RCC 7860 (cell line): ENCODE data around the gene IFIT3.
"Not testable (repeated sequence)": the region's sequence is repeated elsewhere in the genome, so short reads cannot be mapped to it uniquely, and the experiment has no call there.

Source experiments
- DNase-seq: peaks from one replicate; pipeline ENCODE4 v3.0.0-alpha.2; 2015; ENCODE audit warnings: low spot score
- FAIRE-seq: peaks from 2 replicates; lab custom pipeline; 2012; peaks lifted over from hg19 to GRCh38; lab: Jason Lieb, UNC

The IFIT3 gene

DNA sequence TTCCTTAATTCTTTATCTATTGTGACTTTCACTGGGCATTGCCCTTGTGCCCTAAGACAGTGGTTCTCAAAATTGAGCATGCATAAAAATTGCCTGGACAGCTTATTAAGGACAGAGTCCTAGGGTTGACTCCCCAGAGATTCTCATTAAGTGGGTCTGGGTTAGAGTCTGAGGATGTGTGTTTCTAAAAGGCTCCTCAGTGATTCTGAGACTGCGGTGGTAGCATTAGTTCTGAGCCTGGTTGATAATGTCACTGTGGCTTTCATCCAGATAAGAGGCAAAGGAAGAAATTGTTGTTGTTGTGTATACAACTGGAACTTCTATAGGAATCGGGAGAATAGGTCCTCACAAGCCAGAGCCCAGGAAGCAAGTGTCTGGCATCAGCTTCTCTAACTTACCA lies 24.6 kb upstream of the IFIT3 start:
- DNase-seq (no peak), FAIRE-seq (no peak)

DNA sequence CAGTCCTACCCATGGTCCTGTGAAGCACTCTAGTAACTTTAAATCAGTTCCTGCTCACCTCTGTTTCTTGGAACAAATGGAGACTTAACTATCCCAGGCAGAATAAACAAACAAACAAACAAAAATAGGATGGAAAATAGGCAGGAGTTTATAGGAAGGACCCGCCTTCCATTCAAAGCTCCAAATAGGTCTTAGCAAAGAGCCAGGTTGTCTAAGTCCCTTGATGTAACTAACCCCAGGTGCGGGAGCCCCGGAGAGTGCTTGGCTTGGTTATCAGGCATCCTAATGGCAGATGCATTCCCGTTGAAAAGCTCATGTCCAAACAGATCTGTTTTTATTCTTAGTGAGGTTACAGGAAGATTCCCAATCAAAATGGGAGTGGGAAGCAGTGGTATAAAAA lies 23.8 kb upstream of the IFIT3 start:
- no peak for FAIRE-seq
- no peak for DNase-seq

DNA sequence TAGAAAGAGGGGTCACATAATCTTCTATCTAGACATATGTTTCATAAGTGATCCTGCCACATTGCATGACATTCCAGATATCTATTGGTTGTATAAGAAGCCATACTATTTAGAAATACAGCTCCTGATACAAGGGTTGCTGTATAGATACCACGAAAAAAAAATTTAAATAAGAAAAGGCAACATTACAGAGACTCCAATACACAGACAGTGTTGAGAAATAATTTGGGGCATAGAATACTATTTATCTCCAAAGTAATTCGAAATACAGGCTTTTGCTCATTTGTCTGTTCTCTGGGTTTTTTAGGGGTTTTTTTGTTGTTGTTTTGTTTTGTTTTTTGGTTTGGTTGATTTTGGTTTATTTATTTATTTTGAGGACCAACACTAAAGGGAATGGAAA lies 23.4 kb upstream of the IFIT3 start:
- no peak for DNase-seq
- FAIRE-seq: no peak

DNA sequence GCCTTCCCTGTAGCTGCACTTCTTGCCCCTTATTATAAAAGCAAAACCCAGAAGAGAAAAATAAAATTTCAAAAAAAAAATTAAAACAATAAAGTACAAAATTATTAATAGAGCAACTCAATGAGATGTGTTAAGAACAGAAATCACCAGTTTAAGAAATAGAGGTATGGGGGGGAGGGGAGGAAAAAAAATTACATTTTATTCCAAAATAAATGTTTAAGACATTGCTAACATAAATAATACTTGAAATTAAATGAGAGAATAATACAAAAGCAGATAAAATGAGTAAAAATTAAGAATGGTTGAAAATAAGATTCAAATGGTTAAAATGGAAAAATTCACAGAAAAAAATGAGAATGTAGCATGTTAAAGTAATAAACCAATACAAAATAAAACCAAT lies 22.9 kb upstream of the IFIT3 start:
- DNase-seq (no peak), FAIRE-seq (no peak)

DNA sequence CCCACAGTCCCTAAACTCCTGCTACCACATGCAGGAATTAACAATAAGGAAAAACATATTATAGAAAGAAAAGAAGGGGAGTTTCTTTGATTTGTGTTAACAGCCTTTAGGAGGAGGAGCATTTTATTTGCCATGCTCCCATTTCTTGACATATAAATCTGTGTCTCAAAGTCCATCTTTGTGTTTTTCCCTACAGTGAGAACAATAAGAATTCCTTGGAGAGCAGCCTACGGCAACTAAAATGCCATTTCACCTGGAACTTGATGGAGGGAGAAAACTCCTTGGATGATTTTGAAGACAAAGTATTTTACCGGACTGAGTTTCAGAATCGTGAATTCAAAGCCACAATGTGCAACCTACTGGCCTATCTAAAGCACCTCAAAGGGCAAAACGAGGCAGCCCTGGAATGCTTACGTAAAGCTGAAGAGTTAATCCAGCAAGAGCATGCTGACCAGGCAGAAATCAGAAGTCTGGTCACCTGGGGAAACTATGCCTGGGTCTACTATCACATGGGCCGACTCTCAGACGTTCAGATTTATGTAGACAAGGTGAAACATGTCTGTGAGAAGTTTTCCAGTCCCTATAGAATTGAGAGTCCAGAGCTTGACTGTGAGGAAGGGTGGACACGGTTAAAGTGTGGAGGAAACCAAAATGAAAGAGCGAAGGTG lies 21.9 kb upstream of the IFIT3 start:
- FAIRE-seq (no peak), DNase-seq (no peak)

DNA sequence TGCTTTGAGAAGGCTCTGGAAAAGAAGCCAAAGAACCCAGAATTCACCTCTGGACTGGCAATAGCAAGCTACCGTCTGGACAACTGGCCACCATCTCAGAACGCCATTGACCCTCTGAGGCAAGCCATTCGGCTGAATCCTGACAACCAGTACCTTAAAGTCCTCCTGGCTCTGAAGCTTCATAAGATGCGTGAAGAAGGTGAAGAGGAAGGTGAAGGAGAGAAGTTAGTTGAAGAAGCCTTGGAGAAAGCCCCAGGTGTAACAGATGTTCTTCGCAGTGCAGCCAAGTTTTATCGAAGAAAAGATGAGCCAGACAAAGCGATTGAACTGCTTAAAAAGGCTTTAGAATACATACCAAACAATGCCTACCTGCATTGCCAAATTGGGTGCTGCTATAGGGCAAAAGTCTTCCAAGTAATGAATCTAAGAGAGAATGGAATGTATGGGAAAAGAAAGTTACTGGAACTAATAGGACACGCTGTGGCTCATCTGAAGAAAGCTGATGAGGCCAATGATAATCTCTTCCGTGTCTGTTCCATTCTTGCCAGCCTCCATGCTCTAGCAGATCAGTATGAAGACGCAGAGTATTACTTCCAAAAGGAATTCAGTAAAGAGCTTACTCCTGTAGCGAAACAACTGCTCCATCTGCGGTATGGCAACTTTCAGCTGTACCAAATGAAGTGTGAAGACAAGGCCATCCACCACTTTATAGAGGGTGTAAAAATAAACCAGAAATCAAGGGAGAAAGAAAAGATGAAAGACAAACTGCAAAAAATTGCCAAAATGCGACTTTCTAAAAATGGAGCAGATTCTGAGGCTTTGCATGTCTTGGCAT lies 21.1 kb upstream of the IFIT3 start:
- no peak for DNase-seq
- FAIRE-seq: no peak

DNA sequence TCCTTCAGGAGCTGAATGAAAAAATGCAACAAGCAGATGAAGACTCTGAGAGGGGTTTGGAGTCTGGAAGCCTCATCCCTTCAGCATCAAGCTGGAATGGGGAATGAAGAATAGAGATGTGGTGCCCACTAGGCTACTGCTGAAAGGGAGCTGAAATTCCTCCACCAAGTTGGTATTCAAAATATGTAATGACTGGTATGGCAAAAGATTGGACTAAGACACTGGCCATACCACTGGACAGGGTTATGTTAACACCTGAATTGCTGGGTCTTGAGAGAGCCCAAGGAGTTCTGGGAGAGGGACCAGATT lies 20.6 kb upstream of the IFIT3 start:
- no peak for FAIRE-seq
- DNase-seq: no peak

DNA sequence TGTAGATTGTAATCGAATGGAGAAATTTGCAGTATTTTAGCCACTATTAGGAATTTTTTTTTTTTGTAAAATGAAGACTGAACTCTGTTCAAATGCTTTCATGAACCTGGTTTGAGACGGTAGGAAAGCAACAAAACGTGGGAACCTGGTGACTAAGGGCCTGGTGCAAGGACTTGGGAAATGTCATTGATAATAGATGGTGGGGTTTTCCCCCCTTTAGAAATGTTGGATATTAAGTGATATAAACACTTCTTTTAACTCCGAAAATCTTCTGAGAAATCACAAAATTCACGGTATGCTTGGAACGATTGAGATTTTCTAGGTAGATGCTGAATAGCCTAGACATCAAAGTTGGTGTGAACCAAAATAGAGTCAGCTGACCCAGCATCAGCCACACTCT lies 19.5 kb upstream of the IFIT3 start:
- DNase-seq: no peak

DNA sequence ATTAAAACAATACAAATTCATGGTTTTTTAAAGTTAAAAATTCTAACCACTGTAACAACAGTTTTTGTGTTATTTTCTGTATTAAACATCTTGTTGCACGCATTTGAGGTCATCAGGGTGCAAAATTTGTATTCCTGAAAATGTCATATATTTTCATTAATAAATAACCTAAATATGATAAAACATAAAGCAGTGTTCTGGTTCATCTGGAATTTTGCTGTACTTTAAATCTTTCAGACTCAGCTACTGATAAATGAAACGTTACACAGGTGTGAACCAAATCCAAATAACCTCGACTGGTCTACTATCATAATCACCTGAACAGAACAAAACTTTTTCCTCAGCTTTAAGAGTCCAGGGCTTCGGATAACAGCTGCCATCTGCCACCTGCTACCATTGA lies 19.1 kb upstream of the IFIT3 start:
- DNase-seq: no peak
- no peak for FAIRE-seq

More for the DNA sequence above, 19.5 kb upstream of the IFIT3 start:
- no peak for FAIRE-seq

DNA sequence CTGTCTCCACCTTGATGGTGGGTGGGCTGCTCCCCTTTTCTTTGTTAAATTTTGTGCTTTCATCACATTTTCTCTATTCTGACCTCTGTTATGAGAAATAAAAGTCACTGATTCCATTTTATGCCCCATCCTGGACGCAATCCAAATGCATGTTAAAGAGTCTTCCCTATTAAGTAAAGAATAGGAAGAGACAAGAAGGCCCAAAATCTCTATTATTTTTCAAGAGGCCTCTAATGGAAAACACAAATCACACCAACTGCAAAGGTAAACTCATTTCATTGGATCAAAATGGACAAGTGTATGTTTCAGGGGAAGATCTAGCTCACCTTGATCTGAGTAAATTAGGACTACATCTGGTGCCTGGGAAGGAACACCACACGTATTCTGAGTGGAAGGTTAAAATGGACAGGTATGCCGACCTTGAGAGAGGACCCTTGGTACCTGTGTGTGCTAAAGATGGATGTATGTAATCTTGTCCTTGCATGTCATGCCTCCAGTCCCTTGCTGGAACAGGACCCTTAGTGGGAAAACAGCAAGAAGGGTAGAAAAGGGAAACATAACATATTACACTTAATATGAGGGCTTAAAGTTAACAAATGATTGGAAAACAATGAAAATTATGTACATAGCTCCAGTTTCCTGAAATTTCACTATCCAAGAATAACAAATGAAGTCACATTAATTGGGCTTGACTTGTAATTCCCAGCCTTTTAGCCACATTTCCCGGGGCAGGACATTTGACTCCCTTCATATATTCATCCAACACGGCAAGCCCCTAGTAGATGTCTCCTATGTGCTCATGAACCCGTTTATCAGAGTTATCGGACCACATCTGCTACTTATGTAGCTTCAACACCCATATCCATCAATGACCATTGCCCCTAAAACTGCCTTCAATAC lies 18.4 kb upstream of the IFIT3 start:
- no peak for FAIRE-seq
- DNase-seq: no peak

DNA sequence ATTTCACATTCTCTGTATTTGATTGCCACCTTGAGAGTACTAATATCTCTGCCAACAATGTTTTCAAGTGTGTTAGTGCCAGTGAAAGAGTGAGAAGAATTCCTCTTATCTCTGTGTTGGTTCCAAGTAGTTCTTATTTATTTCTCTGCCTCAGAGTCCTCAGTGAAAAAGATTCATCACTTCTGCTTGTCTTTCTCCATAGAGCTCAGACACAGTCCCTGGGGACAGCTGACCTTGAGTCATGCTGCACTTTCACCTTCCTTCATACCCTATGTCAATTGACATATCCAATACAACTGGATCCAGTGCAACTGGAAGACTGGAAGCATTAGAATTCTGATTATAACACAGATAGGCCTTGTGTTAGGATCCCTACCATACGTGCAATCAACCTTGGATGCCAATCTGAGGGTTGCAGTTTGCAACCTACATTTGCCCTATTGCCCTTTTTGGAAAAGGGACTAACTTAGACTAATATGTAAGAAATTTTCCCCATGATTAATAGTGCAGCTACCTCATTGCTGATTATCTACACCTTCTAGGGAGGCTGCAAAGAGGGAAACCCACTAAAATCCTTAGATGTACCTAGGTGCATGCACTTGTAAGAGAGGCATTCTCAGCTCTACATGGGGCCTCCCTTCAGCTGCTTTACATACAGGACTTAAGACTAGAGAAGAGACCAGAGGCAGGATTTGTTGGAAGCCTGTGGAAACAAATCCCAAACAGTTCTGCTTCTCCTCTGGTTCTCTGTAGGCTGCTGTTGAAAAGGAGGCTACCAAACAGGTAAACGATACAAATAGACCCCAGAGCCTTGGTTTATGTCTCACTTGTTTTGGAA lies 17.5 kb upstream of the IFIT3 start:
- FAIRE-seq (no peak), DNase-seq (no peak)

DNA sequence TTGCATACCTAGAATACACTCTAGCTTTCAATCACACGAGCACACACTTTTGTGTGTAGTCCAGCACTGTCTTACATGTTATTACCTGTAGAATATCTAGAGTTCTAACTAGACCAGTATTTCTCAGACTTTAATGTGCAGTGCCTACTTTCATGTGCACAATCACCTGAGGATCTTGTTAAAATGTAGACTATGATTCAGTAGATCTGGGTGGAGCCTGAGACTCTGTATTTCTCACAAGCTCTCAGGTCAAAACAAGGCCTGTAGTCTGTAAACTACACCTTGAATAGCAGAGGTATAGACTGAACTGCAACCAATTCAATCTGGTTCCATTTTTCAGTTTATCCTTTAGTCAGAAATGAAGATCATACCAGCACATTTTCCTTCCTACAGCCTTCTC lies 14.8 kb upstream of the IFIT3 start:
- FAIRE-seq (no peak), DNase-seq (no peak)

DNA sequence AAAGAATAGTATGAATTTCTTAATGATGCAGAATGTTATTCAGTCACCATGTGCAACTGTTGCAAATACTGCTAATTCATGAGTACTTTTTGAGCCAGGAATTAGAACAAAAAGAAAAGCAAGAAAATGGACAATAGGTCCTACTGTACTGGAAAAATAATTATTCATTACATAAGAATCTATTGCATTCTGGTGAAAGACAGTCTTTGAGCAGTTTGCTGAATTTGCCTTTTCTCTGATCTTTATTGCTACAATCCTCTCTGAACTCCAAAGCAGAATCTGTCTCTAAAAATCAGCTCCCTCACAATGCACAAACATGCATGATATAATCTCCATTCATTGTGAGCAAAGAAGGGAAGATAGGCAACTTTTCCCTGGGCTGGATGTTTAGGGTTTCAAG lies 13.1 kb upstream of the IFIT3 start:
- FAIRE-seq (no peak), DNase-seq (no peak)

DNA sequence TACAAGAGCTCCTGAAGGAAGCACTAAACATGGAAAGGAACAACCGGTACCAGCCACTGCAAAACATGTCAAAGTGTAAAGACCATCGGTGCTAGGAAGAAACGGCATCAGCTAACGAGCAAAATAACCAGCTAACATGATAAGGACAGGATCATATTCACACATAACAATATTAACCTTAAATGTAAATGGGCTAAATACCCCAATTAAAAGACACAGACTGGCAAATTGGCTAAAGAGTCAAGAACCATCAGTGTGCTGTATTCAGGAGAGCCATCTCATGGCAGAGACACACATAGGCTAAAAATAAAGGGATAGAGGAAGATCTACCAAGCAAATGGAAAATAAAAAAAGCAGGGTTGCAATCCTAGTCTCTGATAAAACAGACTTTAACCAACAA lies 9.8 kb upstream of the IFIT3 start:
- not testable (repeated sequence) for FAIRE-seq, DNase-seq

DNA sequence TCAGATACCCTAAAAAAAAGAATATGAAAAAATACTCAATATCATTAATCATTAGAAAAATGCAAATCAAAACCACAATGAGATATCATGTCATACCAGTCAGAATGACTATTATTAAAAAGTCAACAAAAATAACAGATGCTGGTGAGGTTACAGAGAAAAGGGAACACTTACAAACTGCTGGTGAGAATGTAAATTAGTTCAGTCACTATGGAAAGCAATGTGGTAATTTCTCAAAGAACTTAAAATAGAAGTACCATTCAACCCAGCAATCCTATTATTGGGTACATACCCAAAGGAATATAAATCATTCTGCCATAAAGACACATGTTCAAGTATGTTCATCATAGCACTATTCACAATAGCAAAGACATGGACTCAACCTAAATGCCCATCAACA lies 2.7 kb upstream of the IFIT3 start:
- not testable (repeated sequence) for FAIRE-seq, DNase-seq

DNA sequence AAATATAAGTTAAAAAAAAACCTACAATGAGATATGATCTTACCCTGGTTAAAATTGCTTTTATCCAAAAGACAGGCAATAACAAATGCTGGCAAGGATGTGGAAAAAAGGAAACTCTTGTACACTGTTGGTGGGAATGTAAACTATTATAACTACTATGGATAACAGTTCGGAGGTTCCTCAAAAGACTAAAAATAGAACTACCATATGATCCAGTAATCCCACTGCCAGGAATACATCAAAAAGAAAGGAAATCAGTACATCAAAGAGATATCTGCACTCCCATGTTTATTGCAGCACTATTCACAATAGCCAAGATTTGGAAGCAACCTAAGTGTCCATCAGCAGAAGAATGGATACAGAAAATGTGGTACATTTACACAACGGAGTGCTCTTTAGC lies 1.9 kb upstream of the IFIT3 start:
- not testable (repeated sequence) for DNase-seq, FAIRE-seq

DNA sequence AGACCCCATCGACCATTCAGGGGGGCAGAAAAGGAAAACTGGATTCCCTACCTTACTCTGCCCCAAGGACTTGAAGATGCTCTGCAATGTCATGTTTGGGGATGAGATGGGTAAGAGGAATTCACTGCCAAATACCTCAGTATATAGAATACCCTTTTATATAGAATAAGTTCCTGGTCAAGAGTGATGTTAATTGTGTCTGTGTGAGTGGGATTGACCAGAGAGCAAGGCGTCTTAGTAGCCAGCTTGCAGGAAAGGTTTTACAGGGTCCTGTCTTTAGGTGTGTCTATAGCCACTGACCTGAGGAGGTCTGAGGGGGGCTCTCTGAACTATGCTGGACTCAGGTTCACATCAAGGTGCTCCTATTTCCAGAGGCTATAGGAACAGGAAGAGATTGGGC lies 1.4 kb downstream of the IFIT3 start:
- no peak for FAIRE-seq
- DNase-seq: no peak

DNA sequence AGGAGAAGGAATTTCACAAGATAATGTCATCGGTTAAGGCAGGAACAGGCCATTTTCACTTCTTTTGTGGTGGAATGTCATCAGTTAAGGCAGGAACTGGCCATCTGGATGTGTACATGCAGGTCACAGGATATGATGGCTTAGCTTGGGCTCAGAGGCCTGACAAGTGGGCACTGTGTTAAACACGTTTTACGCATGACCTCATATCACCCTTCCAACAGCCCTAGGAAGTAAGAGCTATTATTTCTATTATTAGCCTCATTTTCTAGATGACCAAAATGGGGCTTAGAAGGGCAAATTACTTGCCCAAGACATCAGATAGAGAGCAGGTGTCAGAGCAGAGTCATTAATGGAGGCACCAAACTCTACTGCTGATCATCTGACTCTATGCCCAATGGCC lies 2.2 kb downstream of the IFIT3 start:
- DNase-seq, FAIRE-seq: not testable (repeated sequence)

DNA sequence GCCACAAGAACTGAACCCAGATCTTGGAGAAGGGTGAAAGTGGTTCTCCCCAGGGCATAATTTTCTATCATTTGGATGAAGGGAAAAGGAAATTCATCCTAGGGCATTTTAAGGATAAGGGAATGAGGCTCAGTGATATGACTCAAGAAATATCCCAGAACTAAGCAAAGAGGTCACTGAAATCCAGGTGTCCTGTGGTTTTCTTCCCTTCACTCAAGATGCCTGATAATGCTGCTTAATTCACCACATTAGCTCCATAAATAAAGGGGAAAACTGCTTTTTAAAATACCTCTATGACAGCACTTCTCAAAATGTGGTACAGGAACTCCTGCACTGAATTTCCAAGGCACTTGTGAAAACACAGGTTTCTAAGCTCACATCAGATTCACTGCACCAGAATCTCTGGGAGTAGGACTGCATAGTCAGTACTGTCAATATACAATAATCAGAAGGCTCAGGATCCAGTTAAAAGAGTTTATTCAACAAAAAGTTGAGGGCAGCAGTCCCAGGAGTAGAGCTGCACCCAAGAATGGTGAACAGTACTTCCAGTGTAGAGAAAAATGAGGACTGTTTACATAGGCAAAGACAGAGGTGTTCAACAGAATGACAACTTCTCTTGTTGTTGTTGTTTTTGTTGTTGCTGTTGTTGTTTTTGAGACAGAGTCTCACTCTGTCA lies 2.9 kb downstream of the IFIT3 start:
- FAIRE-seq (no peak), DNase-seq (no peak)

DNA sequence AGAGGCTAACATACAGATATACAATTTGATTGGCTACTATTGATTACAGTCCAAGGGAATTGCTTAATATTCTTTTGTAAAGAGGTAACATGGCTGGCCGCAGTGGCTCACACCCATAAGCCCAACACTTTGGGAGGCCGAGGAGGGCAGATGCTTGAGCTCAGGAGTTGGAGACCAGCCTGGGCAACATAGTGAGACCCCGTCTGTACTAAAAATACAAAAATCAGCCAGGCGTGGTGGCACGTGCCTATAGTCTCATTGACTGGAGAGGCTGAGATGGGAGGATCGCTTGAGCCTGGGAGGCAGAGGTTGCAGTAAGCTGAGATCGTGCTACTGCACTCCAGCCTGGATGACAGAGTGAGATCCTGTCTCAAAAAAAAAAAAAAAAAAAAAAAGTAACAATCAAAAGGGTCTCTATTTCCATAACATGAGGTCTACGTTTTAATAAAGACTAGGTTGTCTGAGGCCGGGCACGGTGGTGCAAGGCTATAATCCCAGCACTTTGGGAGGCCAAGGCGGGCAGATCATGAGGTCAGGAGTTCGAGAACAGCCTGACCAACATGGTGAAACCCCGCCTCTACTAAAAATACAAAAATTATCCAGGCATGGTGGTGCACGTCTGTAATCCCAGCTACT lies 3.8 kb downstream of the IFIT3 start:
- not testable (repeated sequence) for FAIRE-seq, DNase-seq
